NOMO-1 treated with dmso at 0.1 percent for 144 hours (cell line): Measurements from ENCODE around the gene NPBWR2.

ENCODE experiments used
- DNase-seq: peaks from one replicate; lab custom pipeline; 2025; ENCODE audit not compliant: unreplicated experiment; lab: John Stamatoyannopoulos, UW

NPBWR2 gene

DNA sequence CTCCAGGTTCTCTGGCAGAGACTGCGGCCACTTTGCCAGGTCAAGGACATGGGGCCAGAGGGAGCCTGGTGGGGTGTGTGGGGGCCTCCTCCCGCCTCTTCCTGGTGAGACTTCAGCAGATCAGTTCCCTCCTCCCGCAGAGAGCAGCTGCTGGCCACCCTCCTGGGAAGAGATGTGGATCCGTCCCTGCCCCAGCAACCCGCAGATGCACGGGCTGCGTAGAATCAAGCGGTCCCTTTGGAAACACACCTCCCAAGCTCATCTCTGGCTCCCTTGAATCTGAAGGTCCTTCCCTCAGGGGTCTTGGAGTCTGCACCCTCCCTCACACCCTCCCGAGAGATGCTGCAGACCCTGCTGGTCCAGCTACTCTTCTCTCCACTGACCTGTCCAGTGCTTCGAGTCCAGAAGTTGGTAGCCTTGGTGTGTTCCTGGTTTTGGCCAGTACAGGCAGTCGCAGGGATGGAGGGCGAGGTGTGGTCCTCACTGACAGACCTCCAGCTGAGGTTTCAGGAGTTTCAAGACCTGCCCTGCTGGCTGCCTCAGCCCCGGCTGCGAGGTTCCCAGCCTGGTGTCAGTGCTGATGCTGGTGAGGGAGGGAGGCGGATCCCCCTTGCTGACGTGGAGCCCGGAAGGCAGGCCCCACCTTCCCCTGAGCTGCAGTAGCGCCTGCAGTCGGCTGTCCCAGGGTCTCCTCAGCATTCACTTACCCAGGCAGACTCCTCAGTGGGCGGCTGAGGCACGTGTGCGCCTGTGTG lies at the start of gene NPBWR2:
NPBWR2 (minus strand) TSS at position 585 of the 755 bp plus-strand sequence. CDS start 734 bp downstream, outside the sequence.
- no peak for DNase-seq

GRCh38 chr20:64156136-64156885 lies 48.9 kb upstream of the NPBWR2 start:
- no peak for DNase-seq

DNA sequence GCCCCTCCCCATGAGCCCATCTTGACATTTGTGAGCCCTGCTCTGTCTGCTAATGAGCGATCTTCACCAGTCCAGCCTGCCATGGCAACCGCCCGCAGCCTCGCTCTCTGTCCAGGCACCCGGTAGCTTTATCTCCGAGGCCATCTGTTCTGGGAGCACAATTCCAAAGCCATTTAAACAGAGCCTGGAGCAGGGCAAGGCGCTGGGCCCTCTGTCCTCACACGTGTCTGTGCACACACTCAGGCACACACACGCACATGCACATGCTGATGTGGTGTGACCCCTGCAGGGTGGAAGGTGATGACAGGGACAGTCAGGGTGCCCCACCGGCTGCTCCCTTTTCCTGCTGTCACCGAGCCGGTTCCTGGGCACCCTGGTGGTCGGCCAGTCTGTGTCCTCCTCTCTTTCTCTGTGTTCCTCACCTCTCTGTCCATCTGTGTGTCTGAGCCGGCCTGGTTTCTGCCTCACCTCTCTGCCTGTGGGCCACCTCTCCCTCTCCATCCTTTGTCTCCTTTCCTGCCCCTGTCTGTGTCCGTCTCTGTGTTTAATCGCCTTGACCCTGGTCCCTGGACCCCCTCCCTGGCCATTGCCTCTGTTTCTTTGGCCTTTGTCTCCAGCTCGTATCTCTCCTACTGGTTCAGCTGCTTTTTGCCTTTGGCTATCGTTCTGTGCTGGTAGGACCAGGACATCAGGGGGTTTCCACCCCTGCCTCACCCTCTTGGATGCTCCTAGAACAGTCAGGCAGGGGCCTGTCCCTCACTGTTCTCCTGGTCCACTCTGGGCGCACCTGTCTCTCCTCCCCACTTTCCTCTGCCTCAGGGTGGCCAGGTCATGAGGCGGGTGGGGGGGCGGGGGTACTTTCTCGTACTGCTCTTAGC lies 48.1 kb upstream of the NPBWR2 start:
- DNase-seq: no peak

DNA sequence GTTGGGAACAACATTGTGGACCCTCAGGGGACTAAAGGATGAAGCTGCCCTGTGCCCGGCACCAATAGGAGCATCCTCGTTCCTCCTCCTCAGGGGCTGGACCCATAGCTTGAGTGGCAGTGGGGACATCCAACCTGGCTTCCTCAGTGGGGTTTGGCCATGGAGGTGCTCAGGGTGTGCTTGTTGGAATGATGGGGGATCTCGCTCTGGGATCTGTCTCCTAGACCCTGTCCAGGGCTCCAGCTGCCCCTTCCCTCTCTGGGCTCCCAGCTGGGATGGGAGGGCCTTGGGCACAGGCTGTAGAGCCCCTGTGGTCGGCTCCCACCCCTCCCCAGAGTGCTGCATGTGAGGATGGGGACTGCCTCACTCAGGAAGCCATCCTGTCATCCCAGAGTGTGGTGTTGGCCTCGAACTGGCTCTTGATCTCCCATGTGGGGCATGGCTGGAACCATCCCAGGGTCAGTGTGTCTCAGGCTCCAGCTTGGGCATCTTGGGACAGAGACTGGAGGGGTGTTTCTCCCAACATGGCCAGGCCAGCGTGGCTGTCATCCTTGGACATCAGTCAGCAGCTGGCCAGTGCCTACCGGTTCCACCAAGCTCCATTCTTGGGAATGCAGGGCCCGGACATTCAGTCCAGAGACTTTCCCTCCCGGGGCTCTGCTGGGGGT lies 47.4 kb upstream of the NPBWR2 start:
- DNase-seq: no peak

DNA sequence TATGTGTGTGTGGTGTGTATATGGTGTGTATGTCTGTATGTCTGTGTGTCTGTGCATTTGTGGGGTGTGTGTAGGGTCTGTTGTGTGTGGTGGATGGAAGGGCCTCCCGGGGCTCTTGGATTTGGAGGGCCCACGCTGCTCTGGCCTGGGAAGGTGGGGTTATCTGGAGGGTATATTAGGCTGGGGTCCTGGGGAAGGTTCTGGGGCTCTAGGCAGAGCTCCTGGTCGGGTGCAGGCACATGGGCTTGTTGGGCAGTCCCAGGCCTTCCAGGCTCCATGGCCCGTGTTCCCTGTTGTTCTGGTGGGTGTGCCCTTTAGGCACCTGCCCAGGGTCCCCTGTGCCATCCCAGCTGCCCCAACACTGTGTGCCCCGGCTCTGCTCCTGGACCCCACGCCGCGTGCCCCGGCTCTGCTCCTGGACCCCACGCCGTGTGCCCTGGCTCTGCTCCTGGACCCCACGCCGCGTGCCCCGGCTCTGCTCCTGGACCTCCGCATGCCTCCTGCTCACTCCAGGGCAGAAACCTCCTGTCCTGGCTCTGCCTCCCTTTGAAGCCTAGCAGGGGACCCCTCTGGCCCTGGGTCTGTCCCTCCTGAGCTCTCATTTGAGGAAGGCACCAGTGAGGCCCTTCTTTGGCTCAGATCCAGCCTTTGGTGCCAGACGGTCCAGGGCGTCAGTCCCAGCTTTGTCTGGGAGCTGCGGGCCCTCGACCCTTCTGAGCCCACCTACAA lies 46.7 kb upstream of the NPBWR2 start:
- DNase-seq: no peak

GRCh38 chr20:64153410-64153809 lies 46.0 kb upstream of the NPBWR2 start:
- DNase-seq: no peak

- no peak for DNase-seq
Observed at GRCh38 chr20:64152906-64153305, 45.5 kb upstream of the NPBWR2 start.

GRCh38 chr20:64151633-64152530 lies 44.5 kb upstream of the NPBWR2 start:
- DNase-seq: no peak

DNA sequence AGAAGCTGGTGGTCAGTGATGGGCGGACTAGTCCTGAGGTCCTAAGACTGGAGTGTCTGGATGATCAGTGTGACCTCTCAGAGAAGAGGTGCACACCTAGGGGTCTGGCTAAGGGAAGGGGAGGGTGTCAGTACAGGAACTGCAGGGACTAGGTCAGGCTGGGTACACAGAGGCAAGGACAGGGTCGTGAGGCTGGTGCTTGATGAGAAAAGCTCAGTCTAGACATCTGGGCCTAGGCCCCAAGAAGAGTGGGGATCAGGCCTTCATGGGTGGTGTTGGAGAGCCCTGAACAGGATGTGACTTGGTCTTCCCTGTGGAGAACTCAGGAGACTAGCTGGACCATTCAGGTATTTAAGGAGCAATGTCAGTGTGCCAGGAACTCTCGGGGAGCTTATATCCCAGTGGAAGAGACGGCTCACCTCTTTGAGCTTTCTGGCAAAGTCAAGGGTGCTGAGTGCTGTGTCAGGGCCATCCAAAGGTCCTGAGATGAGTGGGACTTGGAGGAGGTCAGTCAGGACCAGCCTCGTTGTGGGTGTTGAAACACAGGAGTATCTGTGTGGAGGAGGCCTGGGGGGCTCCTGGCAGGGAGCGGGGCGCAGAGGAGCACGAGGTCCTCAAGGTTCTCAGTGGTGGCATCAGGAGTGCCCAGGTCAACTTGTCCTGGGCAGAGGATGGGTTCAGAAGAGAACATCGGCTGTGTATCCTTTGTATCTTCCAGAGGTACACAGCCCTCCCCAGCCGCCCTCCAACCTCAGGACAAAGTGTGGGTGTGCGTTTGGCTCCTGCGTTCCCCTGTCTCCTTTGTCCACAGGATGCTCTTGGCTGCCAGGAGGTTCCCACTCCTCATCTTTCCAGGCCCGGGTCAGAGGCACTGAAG lies 43.6 kb upstream of the NPBWR2 start:
- DNase-seq: no peak

GRCh38 chr20:64149809-64150560 lies 42.6 kb upstream of the NPBWR2 start:
- no peak for DNase-seq

DNA sequence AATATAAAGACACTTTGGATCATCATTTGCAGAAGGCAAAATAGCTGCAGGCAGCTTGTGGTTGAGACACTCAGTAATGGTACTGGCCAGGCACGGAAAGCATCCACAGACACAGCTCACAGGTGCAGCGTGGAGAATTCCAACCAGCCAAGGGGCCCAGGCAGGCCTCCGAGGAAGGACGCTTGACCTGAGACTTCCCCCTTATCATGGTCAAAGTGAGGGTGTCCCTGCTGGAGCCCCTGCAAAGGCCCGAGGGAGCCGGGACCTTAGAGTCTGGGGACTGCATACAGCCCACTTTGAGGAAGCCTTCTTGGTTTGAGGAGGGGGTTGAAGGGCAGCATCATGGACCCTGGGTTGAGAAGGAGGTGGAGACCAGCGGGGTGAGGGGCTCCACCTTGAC lies 41.8 kb upstream of the NPBWR2 start:
- DNase-seq: no peak

GRCh38 chr20:64148581-64148980 lies 41.2 kb upstream of the NPBWR2 start:
- no peak for DNase-seq

- no peak for DNase-seq
Observed at GRCh38 chr20:64146936-64147477, 39.6 kb upstream of the NPBWR2 start.

GRCh38 chr20:64146301-64146935 lies 39.1 kb upstream of the NPBWR2 start:
- DNase-seq: no peak

DNA sequence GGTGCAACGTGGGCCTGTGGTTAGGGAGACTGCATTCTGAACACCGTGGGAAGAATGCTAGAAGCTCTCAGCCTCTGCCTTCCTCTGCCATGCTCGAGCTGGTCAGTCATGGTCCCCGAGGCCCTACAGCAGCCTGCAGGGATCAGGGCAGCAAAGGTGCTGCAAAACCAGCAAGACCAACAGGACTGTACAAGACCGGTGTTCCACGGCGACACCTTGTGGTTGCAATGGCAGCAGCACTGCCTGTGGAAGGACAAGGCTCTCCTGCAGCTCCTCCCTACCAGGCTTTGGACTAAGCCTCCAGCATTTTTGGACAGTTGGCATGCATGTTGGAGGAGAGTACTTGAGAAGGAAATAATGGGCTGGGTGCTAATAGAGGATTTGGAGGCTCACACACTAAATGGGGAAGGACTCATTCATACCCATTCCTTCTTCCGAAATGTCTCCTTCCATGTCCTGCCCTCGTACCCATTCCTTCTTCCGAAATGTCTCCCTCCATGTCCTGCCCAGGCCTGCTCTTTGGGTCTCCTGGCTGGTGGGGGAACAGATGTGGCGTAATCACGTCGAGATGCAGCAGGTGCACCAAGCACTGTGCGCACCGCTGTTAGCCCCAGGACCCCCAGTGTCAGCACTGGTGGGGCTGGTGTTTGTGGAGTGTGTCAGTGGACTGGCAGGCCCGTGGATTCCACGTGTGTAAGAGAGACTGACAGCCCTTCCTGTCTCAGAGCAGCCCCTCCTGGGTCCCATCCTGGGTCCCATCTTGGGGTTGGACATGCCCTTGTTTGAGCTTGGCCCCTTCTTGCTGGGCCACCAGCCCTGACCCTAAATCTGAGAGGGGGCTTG lies 38.3 kb upstream of the NPBWR2 start:
- DNase-seq: no peak
